Ovary (tissue), 3 donors: Measurements from ENCODE around the gene DNAH11.

ENCODE experiments used
- CTCF ChIP-seq, 3 donors: fragments of 450-650 bp in 2 of 3; fragments of 200-600 bp in 1 of 3; IDR thresholded peaks; one replicate each; pipeline versions ENCODE4 v1.5.1 to v1.8.0; 2016 to 2022; ENCODE audit warnings: antibody characterized with exemption in 3 of 3, mild to moderate bottlenecking in 1 of 3
- EP300 ChIP-seq: sonication (generic); formaldehyde crosslinking; IDR thresholded peaks from one replicate; pipeline ENCODE4 v1.6.1; 2017; ENCODE audit warnings: antibody characterized with exemption
- donor health status: DM: no; HTN: no; CAD: no.

GRCh38 chr7:21947946-21948345 is 405.1 kb downstream of the DNAH11 start:
- no peak for TF ChIP-seq EP300
- TF ChIP-seq CTCF (IDR thresholded peaks at IDR 0.05), result no peak
